ENCODE data around the gene COPS6.

Gene COPS6

DNA sequence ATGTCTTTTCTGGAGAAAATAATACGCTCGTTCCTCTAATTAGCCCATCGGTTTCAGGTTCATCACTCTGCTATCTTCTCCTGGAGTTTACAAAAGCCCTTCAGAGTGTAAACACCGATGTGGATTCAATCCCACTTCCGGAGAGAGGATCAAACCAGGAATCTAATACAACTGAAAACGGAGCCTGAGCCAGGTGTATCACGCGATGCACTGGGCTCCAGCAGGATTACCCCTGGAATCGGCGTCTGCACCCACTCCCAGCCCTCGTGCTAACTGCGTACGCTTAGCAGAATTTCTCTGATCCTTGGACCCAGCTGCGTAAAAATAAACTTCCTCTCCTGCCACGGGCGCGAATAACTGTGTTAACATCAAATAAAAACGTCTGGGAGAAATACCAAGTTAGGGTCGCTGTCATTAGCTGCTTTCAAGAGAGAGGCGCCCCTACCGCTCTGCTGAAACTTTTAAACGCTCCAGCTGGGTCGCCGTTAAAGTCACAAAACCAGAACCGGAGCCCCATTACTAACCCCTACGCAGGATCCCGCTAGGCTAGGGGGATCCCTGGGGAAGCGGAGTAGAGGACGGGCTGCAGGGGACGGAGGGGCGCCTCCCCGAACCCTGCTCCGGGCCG, 7.7 kb upstream of the COPS6 start:
- peak in 1 of 2 donors; percentile 3 for DNase-seq

DNA sequence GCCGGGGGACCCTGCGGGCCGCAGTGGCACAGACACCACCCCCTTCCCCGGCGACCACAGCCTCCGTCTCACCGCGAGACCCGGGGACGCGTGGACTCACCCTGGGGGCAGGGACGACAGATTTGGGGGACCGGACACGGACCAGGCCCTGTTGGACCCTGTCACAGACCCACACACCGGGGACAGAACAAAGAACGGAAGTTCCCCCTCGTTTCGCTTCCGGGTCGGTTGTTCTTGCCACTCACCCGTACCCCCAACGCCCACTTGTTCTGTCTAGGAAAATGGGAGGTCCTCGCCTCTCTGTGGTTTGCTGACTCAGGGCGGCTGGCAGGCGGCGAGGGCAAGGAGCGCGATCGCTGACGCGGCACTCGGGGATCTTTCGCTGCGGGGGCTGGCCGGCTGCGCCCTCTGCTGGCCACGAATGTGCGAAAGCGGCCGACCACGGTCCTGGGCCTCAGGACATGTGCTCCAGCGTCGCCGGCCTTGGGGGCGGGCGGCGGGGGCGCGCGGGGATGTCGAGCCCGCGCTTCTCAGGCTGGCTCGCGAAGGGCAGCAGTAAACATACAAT, 7.2 kb upstream of the COPS6 start, which contains the start of gene ZNF3:
TSS of gene ZNF3 (minus strand) at position 189 of the 568 bp plus-strand sequence. CDS start 4,366 bp downstream, outside the sequence.
- DNase-seq = peak; percentile 98 to 99

DNA sequence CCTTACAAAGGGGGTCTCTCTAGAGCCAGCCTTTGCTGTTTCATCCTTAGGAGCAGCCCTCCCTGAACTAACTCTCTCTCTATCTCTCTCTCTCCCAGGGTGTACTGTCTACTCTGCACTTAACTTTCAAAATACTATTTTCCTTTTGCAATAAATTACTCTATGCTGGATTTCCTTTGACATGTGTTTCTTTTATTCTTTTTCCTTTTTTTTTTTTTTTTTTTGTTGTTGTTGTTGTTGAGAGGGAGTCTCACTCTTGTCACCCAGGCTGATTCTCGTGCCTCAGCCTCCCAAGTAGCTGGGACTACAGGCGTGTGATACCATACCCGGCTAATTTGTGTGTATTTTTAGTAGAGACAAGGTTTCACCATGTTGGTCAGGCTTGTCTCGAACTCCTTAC, 5.8 kb upstream of the COPS6 start:
- no peak for DNase-seq

DNA sequence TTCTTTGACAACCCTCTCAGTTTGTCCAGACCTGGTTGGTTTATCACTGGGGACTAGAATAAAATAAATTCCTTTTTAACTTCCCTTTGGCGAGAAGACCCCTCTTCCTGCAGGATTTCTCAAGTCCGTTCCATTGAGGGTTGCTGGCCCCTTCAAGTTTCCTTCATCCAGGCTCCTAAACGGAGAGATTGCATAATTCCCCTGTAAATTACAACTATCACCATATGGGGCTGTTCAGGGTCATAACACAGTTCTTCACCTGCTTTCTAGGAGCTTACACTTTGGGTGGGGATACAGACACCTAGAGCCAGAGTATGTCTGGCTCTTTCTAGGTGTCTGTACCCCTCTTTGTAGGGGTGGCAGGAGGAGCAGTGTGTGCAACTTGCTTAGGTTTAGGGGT, 3.3 kb upstream of the COPS6 start:
- DNase-seq = no peak

DNA sequence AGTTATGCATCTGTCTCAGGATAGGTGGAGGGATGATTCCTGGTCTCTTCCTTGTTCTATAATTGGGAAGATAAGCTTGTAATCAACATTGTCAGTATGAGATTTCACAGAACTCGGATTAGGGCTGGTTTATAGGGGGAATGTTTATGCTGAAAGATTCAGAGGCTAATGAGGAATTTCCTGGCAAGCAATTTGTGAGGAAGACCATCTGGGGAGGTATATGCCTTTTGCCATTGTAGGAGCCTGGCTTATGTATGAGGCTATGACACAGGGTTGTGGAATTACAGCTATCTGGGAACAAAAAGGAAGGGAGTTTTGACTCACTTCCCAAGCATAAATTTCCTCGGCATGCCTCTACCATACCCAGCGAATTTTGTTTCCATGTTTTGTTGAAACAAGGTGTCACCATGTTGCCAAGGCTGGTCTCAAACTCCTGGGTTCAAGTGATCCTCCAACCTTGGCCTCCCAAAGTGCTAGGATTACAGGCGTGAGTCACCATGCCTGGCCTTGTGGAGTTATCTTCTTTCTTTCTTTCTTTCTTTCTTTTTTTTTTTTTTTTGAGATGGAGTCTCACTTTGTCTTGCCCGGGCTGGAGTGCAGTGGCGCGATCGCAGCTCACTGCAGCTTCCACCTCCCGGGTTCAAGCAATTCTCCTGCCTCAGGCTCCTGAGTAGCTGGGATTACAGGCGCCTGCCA, 1.6 kb upstream of the COPS6 start:
- DNase-seq = no peak

DNA sequence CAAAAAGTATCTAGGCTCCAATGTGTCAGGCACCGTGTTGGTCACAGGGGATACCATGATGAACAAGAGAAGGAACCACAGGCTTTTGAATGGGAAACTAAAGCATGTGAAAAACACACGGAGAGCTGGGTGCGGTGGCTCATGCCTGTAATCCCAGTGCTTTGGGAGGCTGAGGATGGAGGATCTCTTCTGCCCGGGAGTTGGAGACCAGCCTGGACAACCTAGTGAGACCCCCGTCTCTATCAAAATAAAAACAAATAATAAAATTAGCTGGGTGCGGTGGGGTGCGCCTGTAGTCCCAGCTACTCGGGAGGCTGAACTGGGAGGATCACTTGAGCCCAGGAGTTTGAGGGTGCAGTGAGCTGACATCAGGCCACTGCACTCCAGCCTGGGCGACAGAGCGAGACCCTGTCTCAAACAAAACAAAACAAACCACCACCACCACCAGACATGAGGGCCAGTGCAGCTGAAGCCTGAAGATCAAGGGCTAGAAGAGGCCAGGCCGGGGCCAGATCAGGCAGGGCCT, 611 bp upstream of the COPS6 start:
- no peak for DNase-seq

DNA sequence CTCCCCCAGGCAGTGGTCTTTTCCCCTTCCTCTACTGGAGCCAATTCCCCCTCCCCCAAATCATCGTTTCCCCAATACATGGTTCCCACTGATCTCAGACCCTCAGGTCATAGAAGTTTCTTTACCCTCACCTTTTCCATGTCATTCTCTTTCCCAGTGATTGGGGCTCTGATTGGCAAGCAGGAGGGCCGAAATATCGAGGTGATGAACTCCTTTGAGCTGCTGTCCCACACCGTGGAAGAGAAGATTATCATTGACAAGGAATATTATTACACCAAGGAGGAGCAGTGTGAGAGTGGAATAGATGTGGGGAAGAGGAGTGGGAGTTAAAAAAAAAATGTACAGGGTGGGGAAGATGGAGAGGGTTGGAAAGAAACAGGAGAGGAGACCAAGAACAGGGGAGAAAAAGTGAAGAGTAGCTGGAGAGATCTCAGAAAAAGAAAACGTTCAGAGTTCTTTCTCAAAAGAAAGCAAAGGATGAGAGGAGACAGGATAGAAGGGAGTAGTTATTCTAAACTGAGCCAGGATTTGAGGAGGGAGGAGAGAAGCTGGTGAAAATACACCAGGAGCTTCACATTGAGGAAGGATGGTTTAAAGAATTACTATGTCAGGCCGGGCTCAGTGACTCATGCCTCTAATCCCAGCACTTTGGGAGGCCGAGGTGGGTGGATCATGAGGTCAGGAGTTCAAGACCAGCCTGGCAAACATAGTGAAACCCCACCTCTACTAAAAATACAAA, 858 bp downstream of the COPS6 start:
- DNase-seq = no peak

DNA sequence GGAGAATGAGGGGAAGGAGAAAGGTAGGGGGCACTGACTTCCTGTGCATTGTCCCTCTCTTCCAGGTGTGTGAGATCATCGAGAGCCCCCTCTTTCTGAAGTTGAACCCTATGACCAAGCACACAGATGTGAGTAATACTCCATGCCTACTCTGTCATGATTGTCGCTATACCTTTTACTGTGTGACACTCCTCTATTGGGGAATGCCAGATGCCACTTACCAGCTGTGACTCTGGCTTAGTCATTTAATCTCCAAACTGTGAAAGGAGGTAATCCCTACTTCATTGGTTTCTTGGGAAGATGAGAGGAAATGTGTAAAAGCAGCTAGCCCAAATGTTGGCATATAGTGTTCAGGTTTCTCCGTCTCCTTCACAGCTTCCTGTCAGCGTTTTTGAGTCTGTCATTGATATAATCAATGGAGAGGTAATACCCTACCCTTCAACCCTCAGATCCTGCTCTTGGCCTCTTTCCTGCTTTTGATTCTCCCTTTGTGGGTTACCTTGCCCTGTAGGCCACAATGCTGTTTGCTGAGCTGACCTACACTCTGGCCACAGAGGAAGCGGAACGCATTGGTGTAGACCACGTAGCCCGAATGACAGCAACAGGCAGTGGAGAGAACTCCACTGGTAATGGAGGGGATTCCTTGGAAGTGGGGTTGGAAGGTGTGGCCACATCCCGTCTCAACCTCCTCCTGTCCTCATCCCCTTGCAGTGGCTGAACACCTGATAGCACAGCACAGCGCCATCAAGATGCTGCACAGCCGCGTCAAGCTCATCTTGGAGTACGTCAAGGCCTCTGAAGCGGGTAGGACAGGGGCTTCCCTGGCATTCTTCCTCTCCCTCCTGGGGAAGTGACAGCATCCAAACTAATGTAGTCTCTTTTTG, 2.0 kb downstream of the COPS6 start:
- DNase-seq = no peak

DNA sequence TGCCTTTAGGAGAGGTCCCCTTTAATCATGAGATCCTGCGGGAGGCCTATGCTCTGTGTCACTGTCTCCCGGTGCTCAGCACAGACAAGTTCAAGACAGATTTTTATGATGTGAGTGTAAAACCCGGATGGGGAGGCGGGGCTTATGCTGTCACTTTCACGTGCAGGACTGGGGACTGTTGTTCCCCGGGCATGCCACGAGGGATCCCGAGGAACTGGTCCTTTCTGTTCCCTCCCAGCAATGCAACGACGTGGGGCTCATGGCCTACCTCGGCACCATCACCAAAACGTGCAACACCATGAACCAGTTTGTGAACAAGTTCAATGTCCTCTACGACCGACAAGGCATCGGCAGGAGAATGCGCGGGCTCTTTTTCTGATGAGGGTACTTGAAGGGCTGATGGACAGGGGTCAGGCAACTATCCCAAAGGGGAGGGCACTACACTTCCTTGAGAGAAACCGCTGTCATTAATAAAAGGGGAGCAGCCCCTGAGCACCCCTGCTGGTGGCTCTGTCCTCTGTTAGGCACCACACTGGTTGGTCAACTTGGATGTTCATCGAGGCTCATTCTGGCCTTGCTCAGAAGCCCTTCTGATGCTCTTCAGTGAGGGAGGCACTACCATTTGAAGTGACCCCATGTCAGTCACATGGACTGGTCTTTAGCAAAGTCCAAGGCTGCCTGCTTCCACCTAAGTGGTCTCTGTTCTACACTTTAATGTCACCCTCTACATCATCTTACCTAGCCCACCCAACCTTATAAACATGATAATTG, 2.8 kb downstream of the COPS6 start:
- DNase-seq = no peak

DNA sequence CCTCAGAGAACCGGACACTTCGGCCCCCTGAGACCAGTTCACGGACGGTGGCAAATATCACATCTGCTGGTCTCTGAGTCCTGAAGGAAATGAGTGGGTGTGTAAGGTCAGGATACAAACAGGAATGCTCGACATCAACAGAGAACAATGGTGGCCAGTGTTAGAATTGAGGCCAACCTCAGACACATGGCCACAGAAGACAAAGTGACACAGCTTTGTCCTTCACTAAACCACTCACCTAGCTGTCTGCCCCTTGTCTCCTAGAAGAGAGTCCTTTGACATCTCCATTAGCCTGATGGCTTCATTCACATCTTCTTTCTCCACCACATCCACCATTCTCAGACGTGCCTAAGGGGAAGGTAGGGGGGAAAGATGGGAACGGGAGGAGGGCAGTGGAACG, 4.3 kb downstream of the COPS6 start:
- DNase-seq = no peak

DNA sequence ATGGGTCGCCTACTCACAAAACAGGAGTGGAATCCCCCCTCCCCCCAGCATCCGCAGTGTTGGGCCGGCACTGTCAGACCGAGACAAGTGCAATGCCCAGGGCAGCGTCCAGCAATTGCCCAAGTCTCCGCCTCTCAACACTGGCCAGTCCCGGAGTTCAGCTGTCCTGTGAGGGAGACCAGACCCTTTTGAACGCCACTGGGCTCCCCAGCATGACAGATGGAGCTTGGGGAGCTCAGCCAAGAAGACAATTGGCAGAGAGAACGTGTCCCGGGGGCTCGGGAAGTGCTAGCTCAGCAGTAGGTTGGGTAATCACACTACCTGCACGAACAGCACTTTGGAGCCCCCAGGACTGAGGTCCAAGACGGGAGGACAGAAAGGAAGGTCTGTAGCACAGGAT, 4.7 kb downstream of the COPS6 start:
- DNase-seq = no peak

DNA sequence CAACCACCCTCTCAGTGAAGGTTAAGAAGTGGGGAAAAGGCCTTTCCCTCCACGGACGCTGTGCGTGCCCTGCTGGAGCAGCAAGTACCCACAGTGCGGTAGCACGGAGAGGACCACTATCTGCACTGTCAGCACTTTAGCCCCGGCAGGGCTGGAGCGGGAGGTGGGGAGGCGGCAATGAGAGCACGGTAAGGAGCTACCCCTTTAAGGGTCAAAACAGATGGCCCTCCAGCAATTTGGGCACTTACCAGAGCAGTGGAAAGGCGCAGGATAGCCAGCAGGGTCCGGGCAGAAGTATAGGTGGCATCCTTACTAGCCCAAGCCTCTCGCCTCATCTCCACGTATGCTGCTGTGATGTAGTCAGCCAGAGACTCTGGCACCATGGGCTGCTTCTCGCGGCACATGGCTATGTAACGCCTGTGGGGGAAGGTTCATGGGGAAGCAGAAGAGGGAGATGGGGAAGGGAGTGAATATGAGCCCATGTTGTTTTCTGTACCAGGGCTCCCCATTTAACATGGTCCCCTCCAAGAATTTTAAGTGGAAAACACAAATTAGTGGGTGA, 5.2 kb downstream of the COPS6 start:
- no peak for DNase-seq

DNA sequence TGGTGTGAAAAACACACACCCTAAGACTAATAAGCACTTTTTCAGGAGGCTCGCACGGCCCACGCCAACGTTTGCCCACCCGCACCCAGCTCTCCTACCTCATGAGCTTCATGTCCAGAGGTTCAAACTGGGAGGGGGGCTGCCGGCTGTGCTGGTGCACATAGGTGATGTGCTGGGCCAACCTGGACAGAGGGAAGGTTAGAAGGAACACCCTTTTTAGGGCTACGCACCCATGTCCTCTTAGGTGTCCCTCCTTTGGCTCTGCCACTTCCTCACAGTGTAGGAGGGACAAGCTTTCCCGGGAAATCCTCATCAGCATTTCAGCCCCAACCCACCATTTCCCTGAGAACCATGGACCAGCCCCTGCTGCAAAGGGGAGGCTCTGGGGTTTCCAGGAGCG, 6.5 kb downstream of the COPS6 start:
- DNase-seq = no peak

DNA sequence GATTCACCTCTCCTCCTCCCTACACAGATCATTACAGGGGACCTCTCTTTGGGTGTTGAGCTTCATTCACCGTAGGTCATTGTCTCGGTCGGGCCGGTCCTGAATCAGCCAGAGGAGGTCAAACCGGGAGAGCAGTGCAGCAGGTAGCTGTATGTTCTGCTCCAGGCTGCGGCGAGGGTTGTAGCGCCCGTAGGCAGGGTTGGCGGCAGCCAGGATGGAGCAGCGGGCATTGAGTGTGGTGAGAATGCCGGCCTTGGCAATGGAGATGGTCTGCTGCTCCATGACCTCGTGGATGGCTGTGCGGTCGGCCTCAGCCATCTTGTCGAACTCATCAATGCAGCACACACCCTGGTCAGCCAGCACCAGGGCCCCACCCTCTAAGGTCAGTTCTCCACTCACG, 6.9 kb downstream of the COPS6 start:
- DNase-seq = no peak

DNA sequence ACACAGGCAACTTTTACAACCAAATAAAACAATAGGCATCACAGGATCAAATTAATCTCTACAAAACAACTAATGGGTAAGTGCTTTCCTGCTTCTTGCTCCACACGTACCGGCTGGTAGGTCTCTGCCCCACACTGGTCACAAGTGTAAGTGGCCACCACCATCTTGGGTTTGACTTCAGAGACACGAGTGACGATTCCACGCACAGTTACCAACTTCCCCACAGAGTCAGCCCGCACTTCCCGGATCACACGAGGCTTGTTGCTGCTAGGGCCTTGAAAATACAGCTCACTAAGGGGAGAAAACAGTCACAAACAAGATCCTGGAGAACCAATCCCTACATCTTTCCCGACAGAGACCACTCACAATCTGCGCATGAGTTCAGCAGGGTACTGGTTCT, 10.1 kb downstream of the COPS6 start:
- no peak for DNase-seq

DNA sequence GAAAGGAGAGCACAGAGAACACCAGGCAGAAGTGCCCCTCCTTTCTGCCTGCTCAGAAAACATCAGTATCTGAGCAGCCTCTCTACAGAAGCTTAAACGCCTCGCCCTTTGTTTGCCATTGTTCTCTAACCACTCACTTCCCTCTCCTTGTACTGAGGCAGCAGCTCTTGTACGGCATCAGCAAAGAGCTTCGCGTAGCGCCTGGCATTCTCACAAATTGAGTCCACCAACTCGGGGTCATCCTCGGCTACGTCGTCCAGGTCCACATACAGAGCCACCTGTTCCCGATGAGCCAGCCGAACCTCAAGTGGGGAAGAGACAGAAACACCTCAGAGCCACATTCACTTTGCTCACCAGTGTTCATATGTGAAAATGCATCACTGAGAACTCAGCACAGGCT, 10.7 kb downstream of the COPS6 start:
- DNase-seq = no peak

DNA sequence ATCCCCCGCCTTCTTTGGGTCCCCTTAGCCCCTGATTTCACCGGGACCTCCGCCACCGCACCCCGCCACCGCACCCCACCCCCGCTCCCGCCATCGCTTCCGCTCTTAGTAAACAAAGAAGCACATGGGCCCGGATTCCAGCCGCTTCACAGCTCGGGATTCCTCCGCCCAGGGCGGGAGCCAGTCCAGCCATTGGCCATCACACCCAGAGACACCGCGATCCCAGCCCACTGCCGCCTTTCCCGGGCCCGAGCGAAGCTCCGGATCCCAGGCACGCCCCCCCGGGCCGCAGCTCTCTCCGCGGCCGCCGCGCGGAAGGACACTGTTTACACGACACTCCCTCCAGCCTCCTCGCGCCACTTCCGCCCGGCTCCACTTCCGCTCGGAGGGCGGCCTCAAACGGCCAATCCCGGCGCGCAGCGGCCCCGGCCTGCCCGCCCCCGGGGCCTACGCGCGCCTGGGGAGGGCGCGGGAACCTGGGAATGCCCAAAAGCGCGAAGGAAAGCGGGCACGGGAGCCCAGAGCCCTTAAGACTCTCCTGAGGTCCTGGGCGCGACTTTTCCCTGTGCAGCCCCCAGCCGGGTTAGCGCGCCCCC, 11.7 kb downstream of the COPS6 start:
- DNase-seq = peak; percentile 82 to 89

DNA sequence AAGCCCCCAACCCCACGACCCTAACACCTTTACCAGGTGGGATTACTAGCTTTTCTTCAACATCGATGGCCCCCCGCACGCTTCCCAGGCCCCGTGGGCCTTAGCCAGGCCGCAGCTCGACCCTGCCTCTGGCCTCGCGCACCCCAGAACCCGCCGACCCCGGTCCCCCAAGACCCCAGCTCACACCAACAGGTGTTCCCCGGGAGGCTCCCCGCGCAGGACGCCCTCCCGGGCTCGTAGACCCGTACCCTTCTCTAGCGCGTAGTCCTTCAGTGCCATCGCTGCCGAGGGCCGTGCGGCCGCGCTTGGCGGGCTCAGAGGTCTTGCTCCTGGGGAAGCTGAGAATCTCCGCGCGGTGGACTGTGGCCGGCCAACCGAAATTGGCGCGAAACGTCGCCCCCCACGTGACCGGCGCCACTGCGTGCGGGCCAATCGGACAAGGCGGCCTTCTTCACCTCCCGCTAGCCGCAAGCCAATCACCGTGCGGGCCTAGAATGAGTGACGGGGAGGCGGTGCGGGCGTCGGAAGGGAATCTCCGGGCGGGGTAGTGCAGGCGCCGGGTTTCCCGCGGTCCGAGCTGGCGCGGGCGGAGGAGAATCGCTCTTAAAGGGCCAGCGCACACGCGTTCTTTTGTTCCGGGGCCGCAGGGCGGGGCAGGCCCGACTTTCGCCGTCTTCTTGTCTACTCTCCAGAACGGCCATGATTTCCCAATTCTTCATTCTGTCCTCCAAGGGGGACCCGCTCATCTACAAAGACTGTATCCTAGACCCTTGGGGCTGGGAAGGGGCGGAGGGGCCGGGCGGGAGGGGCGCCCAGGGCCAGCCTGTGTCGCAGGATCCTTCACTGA, 12.5 kb downstream of the COPS6 start, which contains the start of the genes AP4M1 and MCM7:
TSS of gene AP4M1 (plus strand) at position 628 of the 847 bp plus-strand sequence. CDS start at position 700, 72 bp downstream.
TSS of gene MCM7 (minus strand) at position 382 of the 847 bp plus-strand sequence. CDS start at position 279, 103 bp downstream.
- peak; percentile 96 to 97 for DNase-seq

All from CD4-positive, alpha-beta T cell treated with Interferon alpha-2 for 1 hour (primary cell).